A673 (cell line): ENCODE measurements around the gene TAF6. TPM values are rescaled to one million over a fixed set of nuclear protein-coding genes. Genes with fewer than 3 reads are reported as not detected.

Source experiments
- BruUV-seq: library from RNA; stranded (reverse); fragments of 400-500 nt; replicated peaks from 2 replicates; lab custom pipeline; 2021; lab: Mats Ljungman, UMichigan
- CTCF ChIA-PET: fragments of 300-600 bp; sonication (Branson Sonifier 250); formaldehyde crosslinking; loops from one replicate; lab custom pipeline; 2022; ENCODE audit warnings: antibody characterized with exemption; lab: Charles Lee
- POLR2A ChIA-PET: fragments of 300-600 bp; sonication (Branson Sonifier 250); formaldehyde crosslinking; loops from one replicate; lab custom pipeline; 2022; ENCODE audit warnings: antibody characterized with exemption; ENCODE audit not compliant: low non-redundant PET; lab: Charles Lee
- DNase-seq: peaks from one replicate; pipeline ENCODE4 v3.0.0-alpha.2; 2015; ENCODE audit warnings: low spot score
- H3K27ac ChIP-seq: fragments of 200-600 bp; sonication (generic); 2 replicates; pipeline ENCODE4 v1.5.1; 2016; ENCODE audit warnings: mixed run types, low read depth, mild to moderate bottlenecking, mixed read lengths, antibody characterized with exemption, low read length; ENCODE audit not compliant: poor library complexity, severe bottlenecking
- H3K27me3 ChIP-seq: fragments of 200-600 bp; sonication (generic); replicated peaks from 2 replicates; pipeline ENCODE4 v1.6.1; 2017; ENCODE audit warnings: mixed run types, low read depth, mild to moderate bottlenecking, mixed read lengths, antibody characterized with exemption, low read length; ENCODE audit not compliant: insufficient read depth, poor library complexity
- H3K36me3 ChIP-seq: fragments of 200-600 bp; sonication (generic); 2 replicates; pipeline ENCODE4 v1.6.1; 2016; ENCODE audit warnings: mixed run types, mild to moderate bottlenecking, mixed read lengths, antibody characterized with exemption, low read length; ENCODE audit not compliant: insufficient read depth, poor library complexity, severe bottlenecking
- H3K4me1 ChIP-seq: fragments of 200-600 bp; sonication (generic); 2 replicates; pipeline ENCODE4 v1.6.1; 2017; ENCODE audit warnings: mixed run types, mild to moderate bottlenecking, mixed read lengths, antibody characterized with exemption, low read length; ENCODE audit not compliant: insufficient read depth, poor library complexity, severe bottlenecking
- H3K4me3 ChIP-seq: fragments of 200-600 bp; sonication (generic); 2 replicates; pipeline ENCODE4 v1.5.1; 2016; ENCODE audit warnings: low read depth, mixed run types, mild to moderate bottlenecking, mixed read lengths, low read length; ENCODE audit not compliant: poor library complexity, severe bottlenecking
- H3K9me3 ChIP-seq: fragments of 200-600 bp; sonication (generic); 2 replicates; pipeline ENCODE4 v1.6.1; 2016; ENCODE audit warnings: mixed run types, low read depth, mild to moderate bottlenecking, mixed read lengths, antibody characterized with exemption, low read length; ENCODE audit not compliant: poor library complexity, severe bottlenecking
- EZH2 ChIP-seq: fragments of 200-600 bp; sonication (generic); IDR thresholded peaks from 2 replicates; pipeline ENCODE4 v1.6.1; 2017; ENCODE audit warnings: borderline replicate concordance, low read depth, mild to moderate bottlenecking, mixed read lengths, antibody characterized with exemption, low read length; ENCODE audit not compliant: poor library complexity, severe bottlenecking
- intact Hi-C: fragments of 100-400 bp; cut with micrococcal nuclease; formaldehyde crosslinking; loops from one replicate; pipeline ENCODE4 v1.10.0; 2022; ENCODE audit not compliant: unreplicated experiment
- total RNA-seq: library from RNA; stranded (reverse); gene quantifications from 2 replicates; pipeline ENCODE4 v1.2.3, GENCODE V29; 2021
- TF ChIP-seq, protein P1 (sequence below): fragments of 300-800, 200-600 bp; sonication (generic); conservative IDR thresholded peaks from 2 replicates; pipeline ENCODE4 v1.5.1; 2017; ENCODE audit warnings: low read depth, mild to moderate bottlenecking, antibody characterized with exemption, low read length, moderate library complexity, mixed read lengths

Gene TAF6
- total RNA-seq, 1 experiment from 2014 or later, result 97.3 TPM

DNA sequence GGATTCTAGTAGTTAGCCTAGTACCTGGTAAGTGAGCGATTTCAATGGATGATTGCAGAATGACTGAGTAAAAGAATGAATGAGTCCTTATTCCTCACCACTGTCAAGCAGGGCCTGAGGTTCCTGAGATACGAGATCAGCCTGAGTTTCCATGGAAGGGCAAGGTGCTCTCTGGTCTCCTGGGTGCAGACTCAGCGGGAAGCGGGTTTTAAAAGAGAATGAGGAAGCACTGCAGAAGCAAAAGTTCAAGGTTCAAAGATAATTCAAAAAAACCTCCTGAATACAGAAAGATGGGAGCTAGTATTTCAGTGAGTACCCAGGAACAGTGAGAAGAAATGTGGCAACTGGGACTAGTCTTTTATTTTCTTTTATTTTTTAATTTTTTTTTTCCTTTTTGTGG lies 42.0 kb downstream of the TAF6 start:
- peaks cover 78% of the 10 kb centered on the region for H3K36me3 ChIP-seq
- intact Hi-C loops, result no loop called here
- ChIA-PET CTCF (no interaction called here), POLR2A (interaction anchor here (0.6 kb wide), 1 partner anchor 130 kb away, joined by 17 read pairs; no protein-coding TSS in a partner anchor)
- no peak overlapping the region for H3K4me3 ChIP-seq
- peaks cover 4% of the 10 kb centered on the region for H3K4me1 ChIP-seq
- TF ChIP-seq EZH2, result no peak
- TF ChIP-seq, protein P1, sequence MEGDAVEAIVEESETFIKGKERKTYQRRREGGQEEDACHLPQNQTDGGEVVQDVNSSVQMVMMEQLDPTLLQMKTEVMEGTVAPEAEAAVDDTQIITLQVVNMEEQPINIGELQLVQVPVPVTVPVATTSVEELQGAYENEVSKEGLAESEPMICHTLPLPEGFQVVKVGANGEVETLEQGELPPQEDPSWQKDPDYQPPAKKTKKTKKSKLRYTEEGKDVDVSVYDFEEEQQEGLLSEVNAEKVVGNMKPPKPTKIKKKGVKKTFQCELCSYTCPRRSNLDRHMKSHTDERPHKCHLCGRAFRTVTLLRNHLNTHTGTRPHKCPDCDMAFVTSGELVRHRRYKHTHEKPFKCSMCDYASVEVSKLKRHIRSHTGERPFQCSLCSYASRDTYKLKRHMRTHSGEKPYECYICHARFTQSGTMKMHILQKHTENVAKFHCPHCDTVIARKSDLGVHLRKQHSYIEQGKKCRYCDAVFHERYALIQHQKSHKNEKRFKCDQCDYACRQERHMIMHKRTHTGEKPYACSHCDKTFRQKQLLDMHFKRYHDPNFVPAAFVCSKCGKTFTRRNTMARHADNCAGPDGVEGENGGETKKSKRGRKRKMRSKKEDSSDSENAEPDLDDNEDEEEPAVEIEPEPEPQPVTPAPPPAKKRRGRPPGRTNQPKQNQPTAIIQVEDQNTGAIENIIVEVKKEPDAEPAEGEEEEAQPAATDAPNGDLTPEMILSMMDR, result no peak
- no peak for DNase-seq
- H3K27me3 ChIP-seq, result no peaks in the 10 kb centered on the region
- BruUV-seq, result no TSS peak
- H3K9me3 ChIP-seq, result peaks cover 26% of the 10 kb centered on the region
- H3K27ac ChIP-seq, result no peak overlapping the region

DNA sequence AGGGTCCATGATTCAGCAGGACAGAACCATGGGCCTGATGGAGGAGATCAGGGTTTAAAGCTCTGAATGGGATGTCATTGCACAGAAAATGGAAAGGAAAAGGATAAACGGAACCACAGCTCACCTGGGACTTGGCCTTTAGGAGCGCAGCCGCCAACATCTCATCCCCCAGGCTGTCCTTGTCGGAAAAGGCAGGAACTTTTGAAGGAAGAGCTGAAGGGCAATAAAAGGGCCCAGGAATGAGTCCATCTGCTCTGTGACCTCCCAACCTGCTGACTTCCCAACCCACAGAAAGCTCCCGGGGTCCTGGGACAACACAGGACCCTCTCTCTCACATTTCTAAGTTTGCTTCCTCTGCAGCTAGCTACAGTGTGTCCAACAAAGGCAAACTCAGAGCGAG lies 43.7 kb downstream of the TAF6 start:
- POLR2A ChIA-PET, result no interaction called here
- H3K9me3 ChIP-seq, result peaks cover 44% of the 10 kb centered on the region
- CTCF ChIA-PET, result no interaction called here

GRCh38 chr7:100074841-100075240 lies 44.3 kb downstream of the TAF6 start:
- Histone ChIP-seq H3K9me3 (peaks cover 50% of the 10 kb centered on the region), H3K27ac (no peak overlapping the region), H3K4me3 (no peak overlapping the region), H3K36me3 (peaks cover 99% of the 10 kb centered on the region), H3K4me1 (no peaks in the 10 kb centered on the region), H3K27me3 (no peaks in the 10 kb centered on the region)
- POLR2A ChIA-PET, result no interaction called here
- BruUV-seq, result no TSS peak
- no peak for DNase-seq
- no peak for TF ChIP-seq EZH2
- TF ChIP-seq, protein P1, result no peak
- CTCF ChIA-PET, result no interaction called here
- intact Hi-C loops, result no loop called here

More for the DNA sequence above, 43.7 kb downstream of the TAF6 start:
- no TSS peak for BruUV-seq
- TF ChIP-seq EZH2, result no peak
- TF ChIP-seq, protein P1, result no peak
- no peak for DNase-seq
- intact Hi-C loops, result no loop called here
- H3K36me3 ChIP-seq, result peaks cover 96% of the 10 kb centered on the region
- no peaks in the 10 kb centered on the region for H3K27me3 ChIP-seq
- no peak overlapping the region for H3K27ac ChIP-seq
- no peak overlapping the region for H3K4me3 ChIP-seq
- peaks cover 3% of the 10 kb centered on the region for H3K4me1 ChIP-seq
